Stimulated activated CD4-positive, alpha-beta T cell treated with anti-CD3 and anti-CD28 coated beads, Interleukin-2, amount 100 ng/mL, for 48 hours (primary cell): Measurements from ENCODE around the gene FRG2.
"Not testable (repeated sequence)": the region's sequence is repeated elsewhere in the genome, so short reads cannot be mapped to it uniquely, and the experiment has no call there.

Experiments
- DNase-seq, 2 donors: peaks; one replicate each; pipeline ENCODE4 v3.0.0-alpha.2; 2020

Gene FRG2

DNA sequence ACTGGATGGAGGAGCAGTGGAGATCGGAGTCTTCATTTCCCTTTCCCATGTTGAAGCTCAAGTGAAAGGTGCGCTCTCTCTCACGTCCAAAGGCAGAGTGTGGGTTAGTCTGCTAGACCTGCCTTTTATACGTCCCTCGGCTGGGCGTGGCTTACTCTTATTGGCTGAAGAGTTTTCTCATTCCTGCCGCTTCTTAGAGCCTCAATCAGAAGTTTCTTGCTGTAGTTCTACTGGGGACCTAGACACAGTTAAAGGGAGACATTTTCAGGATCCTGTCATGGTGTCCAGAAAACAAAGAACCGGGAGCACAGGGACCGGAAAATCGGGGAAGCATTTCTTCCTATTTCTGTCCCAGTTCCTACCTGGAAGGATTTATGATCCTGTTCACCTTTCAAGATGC, at the start of gene FRG2:
TSS of gene FRG2 (minus strand) at position 101 of the 400 bp plus-strand sequence. CDS start at position 49, 52 bp downstream.
- DNase-seq: not testable (repeated sequence)

DNA sequence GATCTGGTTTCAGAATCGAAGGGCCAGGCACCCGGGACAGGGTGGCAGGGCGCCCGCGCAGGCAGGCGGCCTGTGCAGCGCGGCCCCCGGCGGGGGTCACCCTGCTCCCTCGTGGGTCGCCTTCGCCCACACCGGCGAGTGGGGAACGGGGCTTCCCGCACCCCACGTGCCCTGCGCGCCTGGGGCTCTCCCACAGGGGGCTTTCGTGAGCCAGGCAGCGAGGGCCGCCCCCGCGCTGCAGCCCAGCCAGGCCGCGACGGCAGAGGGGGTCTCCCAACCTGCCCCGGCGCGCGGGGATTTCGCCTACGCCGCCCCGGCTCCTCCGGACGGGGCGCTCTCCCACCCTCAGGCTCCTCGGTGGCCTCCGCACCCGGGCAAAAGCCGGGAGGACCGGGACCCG, 41.3 kb upstream of the FRG2 start:
- not testable (repeated sequence) for DNase-seq

DNA sequence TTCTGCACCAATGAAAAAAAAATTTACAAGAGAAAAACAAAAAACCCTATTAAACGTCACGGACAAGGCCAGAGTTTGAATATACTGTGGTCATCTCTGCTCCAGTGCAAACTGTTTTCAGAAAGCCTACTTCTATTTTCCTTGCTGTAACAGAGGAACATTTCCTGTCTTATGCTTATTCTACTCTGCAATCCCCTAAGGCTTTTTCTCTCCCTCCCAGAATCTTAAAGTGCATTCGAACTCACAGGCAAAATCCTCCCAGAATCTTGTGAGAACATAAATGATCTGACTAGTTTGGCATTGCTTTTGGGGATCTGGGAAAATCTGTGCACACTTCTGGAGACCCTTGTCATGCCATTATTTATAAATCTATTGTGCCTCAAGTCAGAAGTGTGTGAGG, 37.7 kb upstream of the FRG2 start:
- not testable (repeated sequence) for DNase-seq

DNA sequence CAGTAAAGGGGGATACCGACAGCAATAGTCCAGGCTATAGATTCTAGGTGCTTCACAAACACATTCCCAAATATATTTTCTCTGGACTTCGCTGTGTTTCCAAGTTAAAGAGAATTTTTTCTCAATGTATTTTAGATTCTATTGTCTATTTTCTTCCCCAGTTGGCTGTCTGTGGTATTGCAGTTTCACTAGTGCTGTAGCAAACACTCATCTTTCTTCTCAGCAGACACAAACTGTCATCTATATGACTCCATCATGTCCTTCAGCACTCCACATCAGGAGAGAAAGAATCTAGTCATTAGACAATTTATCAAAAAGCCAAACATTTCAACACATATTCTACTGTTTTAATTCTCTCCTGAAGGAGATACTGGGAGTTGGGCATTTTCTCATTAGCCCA, 37.3 kb upstream of the FRG2 start, which contains the start of gene DBET:
TSS of gene DBET (plus strand) at position 161 of the 400 bp plus-strand sequence.
- not testable (repeated sequence) for DNase-seq

DNA sequence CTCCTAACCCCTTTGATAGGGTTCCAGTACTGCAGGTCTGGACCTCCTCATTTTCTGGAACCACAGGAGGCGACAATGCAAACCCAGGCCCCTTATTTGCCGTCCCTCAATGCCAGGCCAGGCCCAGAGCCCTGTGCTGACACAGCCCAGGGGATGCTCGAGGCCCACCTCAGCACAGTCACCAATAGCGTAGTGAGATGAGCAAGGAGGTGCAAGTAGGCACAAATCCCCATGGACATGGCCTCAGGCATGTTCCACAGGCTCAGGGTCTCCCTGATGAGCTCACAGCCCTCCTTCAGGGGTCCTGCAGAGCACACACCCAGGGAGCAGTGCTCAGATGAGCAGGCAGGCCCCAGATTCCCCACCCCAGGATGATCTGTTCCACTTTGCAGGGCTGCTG, 31.9 kb upstream of the FRG2 start:
- DNase-seq: not testable (repeated sequence)

DNA sequence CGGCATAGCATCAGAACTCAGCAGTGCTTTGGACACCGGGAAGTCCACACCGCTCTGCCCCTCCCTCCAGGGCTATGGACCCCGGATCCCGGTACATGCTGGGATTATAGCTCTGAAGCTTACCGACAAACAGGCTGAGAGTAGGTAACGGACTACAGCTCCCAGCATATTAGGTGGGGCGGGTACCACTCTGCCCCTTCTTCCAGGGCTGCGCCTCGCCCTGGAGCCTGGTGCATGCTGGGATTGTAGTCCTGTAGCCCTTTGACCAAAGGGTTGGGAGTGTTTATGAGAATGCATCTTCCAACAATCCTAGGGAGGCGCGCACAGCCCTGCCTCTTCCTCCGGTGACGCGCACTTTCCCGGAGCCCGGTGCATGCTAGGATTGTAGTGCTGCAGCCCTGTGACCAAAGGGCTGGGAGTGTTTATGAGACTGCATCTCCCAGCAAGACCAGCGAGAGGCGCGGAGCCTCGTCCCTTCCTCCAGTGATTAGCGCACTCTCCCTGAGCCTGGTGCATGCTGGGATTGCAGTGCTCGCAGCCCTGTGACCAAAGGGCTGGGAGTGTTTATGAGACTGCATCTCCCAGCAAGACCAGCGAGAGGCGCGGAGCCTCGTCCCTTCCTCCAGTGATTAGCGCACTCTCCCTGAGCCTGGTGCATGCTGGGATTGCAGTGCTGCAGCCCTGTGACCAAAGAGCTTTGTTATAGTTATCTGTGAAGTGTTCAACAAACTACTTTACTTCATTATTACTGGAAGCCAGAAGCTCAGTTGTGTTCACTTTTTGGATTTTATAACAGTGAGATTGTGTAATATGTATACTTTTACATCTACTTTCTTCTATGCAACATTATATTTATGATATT, 22.6 kb upstream of the FRG2 start:
- not testable (repeated sequence) for DNase-seq

DNA sequence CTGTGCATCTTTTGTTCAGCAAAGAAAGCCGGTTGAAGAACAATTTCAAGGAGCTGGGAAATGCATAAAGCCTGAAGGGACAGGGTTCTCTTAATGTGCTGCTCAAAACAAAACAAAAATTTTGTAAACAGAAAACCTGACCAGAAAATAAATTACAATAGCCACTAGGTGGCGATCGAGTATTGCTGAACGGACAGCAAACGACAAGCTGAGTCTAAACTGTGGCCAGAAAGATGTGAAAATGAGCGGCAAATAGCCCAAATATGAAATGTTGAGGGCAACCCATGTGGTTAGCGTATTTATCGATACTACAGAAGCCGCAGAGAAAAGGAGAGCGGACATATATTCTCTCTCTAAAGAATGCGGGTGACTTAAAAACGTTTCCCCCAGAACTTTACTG, 20.6 kb upstream of the FRG2 start:
- DNase-seq: not testable (repeated sequence)

DNA sequence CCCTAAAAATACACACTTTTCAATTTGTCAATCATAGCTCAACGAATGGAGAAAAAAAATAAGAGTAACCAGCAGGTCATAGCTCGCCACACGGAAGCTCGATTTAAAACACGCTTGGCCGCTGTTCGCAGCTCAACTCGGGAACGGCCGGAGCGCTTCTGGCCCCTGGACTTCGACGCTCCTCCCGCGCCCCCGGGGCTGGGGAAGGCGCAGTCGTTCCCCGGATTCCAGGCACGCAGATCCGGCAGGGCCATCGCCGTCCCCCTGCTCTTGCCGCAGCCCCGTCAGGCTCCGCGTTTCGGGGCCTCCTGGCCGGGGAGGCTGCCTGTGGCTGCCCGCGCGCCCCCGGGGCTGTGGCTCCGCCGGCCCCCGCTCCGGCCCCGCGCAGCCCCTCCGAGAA, 13.8 kb upstream of the FRG2 start:
- DNase-seq: not testable (repeated sequence)

DNA sequence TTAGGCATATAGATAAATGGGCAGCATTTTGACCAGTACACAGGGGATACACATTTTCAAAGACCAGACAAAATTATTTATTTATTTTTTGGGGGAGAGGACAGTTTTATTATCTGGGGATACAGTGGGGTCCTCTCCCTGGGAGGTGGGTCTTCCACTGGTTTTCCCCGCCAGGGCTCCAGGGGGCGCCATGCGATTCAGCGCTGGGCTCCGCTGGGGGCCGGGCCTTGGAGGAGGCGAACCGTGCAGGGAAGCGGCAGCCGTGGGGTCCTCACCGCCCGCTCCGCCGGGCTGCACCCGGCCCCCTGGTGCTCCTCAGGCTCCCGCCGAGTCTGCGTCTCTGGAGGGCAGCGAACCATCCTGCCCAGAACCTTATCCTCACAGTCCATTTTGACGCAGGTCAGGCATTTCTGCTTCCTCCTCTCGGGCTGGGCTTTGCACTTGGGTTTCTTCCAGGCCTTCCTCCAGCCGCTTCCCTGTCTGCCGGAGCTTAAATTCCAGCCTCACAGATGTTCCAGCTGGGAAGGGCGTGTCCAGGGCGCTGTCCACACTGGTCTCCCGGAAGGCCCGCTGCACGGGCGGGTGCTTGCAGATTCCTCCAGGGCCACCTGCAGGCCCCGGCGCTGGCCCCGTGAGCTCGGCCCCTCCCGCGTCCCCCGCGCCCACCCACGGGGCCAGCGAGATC, 10.8 kb upstream of the FRG2 start:
- not testable (repeated sequence) for DNase-seq

DNA sequence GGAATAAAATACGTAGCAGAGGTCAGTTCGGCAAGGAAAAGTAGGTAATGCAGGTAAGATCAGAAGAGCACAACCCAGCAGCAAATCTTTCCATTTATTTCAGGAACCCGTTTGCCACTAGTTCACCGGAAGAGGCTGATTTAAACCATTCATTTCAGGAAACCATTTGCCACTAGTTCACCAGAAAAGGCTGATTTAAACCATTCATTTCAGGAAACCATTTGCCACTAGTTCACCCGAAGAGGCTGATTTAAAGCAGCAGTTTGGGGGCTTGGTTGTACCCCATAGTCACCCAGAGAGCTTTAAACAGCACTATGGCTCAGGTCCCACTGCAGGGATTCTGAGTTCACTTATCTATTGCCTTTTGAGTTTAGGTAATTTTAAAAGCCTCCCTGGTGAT, 4.2 kb upstream of the FRG2 start:
- DNase-seq: not testable (repeated sequence)

DNA sequence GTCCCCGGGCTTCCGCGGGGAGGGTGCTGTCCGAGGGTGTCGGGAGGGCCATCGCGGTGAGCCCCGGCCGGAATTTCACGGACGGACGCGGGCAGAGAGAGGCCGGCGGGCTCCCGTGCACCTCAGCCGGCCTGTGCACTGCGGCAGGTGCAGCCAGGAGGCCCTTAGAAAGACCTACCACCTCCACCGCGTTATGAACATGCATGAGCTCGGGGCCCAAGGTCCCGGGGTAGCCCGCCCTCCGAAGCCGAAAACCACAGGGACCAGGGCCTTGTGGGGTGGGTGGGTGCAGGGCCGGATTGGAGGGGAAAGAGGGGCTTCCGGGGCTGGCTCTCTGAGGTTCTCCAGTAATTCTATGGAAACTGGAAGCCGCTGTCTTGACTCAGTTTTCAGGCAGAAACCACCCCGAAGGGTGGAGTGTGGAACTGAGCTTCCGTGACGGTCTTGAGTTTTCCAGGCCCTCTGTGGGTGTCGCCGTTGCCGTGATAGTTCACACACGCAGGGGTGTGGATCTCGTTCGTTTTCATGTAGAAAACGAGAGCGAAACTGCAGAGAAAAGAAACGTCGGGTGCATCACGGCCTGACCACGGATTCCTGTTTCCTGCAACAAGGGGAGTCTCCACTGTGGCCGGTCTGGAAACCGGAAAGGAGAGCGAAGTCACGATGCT, 4.3 kb downstream of the FRG2 start:
- DNase-seq: not testable (repeated sequence)

DNA sequence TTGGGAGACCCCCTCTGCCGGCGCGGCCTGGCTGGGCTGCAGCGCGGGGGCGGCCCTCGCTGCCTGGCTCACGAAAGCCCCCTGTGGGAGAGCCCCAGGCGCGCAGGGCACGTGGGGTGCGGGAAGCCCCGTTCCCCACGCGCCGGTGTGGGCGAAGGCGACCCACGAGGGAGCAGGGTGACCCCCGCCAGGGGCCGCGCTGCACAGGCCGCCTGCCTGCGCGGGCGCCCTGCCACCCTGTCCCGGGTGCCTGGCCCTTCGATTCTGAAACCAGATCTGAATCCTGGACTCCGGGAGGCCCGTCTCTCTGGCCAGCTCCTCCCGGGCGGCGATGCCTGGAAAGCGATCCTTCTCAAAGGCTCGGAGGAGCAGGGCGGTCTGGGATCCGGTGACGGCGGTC, 5.1 kb downstream of the FRG2 start:
- not testable (repeated sequence) for DNase-seq

DNA sequence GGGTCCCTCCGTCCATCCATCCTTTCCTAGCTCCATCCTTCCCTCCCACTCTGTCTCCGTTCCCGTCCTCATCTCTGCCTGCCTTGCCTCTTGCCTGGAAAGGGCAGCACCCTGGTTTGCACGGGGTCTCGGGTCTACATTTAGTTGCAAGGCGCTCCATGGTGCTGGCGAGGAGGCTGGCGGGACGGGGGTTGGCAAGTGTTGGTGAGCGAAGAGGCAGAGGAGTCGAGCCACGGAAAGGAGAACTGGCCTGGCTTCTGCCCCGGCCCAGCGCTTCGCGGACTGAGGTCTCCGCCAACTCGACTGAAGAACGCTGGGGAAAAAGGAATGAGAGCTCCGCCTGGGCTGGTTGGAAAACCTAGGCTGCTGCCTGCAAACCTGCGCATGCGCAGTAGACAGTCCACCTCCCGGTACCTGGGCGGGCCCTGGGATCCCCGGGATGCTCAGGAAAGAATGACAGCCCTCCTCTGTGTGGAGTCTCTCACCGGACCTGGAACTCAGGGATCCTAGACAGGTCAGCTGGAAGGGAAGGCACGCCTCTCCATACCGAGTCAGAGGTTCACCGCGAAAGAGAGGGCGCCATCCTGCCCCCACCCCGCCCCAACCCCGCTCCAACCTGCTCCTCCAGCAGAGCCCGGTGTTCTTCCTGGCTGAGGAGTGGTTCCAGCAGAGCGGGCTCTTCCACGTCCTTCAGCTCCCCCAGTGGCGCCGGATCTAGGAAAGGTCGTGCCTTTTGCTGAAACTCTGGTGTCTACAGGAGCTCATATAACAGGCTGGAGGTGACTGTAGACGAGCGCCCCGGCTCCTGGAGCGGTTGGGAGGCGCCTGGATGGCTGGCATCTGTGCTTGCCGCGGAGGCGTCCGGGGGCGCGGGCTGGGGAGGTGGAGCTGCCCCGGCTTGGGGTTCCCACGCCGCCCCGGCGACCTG, 6.0 kb downstream of the FRG2 start:
- no peak for DNase-seq

DNA sequence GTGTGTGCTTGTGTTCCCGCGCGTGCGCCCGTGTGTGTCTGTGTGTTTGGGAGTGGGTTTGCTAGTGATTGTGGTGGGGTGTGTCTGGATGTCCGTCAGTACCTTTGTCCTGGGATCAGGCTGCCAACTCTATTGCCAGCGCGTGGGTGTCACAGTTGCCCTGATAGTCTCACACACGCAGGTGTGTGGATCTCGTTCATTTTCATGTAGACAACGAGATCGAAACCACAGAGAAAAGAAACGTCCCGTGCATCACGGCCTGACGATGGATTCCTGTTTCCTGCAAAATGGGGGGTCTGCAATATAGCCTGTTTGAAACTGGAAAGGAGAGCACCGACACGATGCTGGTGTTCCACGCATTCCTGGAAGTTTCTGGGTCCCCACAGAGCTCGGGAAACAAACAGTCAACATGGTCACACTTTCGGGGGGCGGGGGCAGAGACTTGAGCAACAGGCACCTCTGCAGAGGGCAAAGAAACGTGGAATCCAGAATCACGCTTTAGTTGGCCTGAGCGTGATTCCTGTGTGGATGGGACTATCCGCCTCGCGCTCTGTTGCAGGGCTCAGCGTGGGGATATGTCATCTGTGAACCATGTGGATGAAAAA, 7.1 kb downstream of the FRG2 start:
- not testable (repeated sequence) for DNase-seq

DNA sequence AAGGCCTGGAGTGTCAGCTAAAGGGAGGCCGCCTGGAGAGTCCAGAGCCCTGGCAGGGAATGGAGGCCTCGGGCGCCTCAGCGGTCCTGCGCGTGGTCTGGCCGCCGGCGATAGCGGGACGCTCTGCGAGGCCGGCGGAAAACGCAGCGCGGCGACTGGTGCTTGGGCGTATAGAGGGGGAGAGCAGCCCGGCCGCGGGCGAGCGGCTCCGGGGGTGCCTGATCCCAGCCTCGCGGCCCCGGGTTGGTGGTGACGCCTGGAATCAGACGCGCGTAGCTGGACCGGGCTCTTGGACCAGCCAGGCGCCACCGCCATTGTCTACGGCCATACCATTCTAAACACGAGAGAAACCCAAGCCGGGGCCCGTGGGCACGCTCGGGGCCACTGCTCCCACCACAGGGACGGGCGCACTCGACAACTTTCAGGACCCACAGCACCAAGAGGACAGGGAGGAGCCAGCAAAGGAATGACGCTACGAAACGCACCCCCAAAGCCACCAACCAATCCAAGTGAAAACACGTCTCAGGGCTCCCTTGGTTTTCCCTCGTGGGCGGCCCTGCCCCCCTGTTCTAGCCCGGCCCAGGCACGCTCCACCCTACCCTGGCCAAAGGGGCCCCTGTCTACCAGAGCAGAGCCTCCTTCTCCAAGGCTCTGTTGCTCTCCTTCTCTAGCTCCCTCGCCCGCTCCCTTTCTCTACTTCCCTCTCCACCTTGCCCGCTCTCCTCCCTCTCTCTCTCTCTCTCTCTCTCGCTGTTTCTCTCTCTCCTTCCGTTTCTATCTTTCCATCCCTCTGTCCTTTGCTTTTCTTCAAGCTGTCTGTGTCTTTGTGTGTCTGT, 7.8 kb downstream of the FRG2 start:
- DNase-seq: no peak

DNA sequence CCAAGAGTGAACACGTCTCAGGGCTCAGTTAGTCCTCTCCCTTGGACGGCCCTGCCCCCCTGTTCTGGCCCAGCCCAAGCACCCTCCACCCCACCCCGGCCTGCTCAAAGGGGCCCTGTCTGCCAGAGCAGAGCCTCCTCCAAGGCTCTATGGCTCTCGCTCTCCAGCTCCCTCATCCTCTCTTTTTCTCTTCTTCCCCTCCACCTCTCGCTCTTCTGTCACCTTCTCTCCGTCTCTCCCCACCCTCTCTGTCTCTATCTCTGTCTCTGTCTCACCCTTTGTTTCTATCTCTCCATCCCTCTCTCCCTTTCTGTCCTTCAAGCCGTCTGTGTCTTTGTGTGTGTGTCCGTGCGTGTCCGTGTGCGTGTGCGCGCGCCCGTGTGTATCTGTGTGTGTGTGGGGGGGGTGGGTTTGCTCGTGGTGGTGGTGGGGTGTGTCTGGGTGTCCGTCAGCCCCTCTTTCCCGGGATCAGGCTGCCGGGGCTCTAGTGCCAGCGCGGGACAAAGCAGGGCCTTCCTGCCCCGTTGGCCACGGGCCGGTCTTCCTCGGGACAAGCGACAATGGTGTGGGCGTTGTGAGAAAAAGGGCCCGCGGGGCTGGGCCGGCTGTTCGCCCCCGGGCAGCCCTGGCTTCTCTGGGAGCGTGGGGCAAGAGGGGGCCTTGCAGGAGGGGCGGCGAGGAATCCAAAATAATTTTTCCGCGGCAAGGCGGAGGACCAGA, 8.7 kb downstream of the FRG2 start:
- no peak for DNase-seq

DNA sequence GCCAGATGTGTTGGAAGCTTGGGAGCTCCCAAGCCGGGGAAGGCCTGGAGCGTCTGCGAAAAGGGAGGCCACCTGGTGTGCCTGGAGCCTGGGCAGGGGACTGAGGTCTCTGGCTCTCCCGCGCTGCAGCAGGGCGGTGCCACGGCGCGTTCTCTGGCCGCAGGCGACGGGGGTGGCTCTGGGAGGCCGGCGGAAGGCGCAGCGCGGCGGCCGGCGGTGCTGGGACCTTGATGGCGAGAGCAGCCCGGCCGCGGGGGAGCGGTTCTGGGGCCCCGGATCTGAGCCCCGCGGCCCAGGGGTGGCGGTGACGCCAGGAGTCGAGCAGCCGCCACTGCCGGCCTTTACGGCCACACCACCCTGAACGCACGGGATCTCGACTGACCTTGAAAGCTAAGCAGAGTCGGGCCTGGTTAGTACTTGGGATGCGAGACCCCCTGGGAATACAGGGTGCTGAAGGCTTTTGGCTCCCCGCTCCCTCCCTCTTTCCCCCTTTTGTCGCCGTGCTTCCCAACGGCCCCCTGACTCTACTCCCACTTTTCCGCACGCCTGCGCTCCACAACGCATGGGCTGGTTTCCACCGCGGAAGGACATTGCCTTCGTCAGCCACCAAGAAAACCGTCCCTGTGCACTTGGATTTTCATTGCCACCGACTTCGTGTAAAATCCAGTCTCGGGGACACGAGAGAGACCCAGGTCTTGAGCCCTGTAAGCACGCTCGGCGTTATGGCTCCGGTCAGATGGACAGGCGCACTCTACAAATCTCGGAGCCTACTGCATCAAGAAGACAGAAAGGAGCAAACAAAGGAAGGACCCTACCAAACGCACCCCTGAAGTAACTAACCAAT, 9.5 kb downstream of the FRG2 start:
- DNase-seq: no peak

DNA sequence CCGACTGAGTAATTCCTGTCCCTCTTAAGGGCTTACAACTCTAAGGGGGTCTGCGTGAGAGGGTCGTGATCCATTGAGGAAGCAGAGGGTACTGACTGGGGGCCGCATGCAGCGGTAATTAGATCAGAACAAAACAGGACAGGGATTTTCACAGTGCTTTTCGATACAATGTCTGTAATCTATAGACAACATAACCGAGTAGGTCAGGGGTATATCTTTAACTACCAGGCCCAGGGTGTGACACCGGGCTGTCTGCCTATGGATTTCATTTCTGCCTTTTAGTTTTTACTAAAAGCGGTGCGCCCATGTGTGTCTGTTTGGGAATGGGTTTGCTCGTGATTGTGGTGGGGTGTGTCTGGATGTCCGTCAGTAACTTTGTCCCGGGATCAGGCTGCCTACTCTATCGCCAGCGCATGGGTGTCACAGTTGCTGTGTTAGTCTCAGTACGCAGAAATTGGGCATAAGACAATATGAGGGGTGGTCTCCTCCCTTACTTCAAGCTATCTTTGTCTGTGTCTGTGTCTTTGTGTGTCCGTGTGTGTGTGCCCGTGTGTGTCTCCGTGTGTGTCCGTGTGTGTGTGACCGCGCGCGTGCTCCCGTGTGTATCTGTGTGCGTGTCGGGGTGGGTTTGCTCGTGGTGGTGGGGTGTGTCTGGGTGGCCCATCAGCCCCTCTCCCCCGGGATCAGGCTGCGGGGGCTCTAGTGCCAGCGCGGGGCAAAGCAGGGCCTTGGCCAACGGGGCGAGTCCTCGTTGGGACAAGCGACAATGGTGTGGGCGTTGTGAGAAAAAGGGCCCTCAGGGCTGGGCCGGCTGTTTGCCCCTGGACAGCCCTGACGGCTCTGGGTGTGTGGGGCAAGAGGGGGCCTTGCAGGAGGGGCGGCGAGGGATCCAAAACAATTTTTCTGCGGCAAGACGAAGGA, 10.4 kb downstream of the FRG2 start:
- no peak for DNase-seq
